ENCODE measurements around the gene SCN9A.

Gene SCN9A

DNA sequence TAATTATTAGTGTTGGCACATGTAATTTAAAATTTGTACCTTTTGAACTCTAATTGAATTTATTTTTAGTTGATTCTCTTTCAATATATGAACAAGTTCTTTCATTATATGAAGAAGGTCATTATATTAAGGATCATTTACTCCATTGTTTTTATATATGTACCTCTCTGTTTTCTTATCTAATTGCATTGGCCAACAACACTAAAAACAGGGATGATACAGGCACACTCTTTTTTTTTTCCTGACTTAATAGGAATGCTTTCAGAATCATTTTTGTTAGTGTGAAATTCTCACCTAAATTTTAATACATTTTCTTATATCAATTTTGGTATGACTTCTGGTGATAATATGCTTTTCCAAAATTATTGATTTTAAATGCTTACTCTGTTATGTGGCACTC lies 173.0 kb downstream of the SCN9A start:
- no peak overlapping the region for H3K4me3 ChIP-seq (ENCODE audit: low read depth, low read length)
- TF ChIP-seq, protein P1, sequence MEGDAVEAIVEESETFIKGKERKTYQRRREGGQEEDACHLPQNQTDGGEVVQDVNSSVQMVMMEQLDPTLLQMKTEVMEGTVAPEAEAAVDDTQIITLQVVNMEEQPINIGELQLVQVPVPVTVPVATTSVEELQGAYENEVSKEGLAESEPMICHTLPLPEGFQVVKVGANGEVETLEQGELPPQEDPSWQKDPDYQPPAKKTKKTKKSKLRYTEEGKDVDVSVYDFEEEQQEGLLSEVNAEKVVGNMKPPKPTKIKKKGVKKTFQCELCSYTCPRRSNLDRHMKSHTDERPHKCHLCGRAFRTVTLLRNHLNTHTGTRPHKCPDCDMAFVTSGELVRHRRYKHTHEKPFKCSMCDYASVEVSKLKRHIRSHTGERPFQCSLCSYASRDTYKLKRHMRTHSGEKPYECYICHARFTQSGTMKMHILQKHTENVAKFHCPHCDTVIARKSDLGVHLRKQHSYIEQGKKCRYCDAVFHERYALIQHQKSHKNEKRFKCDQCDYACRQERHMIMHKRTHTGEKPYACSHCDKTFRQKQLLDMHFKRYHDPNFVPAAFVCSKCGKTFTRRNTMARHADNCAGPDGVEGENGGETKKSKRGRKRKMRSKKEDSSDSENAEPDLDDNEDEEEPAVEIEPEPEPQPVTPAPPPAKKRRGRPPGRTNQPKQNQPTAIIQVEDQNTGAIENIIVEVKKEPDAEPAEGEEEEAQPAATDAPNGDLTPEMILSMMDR (IDR thresholded peaks at IDR 0.05; ENCODE audit: low read depth, low read length) = no peak
- DNase-seq (ENCODE audit: low read depth, low spot score) = no peak
- in situ Hi-C loops (cut with HindIII; ENCODE audit: low sequenced_read_pairs) = no loop called here

DNA sequence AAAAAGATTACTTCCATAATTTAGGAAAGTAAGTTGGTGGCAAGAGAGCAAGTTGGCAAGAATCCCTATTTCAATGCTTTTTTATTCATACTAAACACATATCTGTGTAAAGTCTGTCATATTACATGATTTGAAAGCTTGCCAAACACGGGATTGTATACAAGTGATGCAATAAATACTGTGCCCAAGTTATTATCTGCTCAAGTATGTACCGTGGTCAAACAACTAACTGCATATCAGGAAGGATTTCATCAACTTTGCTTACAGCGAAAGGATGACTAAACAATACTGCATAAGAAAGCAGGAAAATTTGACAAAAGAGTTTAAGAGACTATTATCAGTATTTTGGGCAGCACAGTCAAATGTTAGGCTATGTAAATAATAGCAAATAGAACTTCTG lies 178.3 kb downstream of the SCN9A start:
- no peak for DNase-seq (ENCODE audit: low read depth, low spot score)
- in situ Hi-C loops (cut with HindIII; ENCODE audit: low sequenced_read_pairs) = no loop called here
- TF ChIP-seq, protein P1 (IDR thresholded peaks at IDR 0.05; ENCODE audit: low read depth, low read length) = no peak
- no peak overlapping the region for H3K4me3 ChIP-seq (ENCODE audit: low read depth, low read length)

DNA sequence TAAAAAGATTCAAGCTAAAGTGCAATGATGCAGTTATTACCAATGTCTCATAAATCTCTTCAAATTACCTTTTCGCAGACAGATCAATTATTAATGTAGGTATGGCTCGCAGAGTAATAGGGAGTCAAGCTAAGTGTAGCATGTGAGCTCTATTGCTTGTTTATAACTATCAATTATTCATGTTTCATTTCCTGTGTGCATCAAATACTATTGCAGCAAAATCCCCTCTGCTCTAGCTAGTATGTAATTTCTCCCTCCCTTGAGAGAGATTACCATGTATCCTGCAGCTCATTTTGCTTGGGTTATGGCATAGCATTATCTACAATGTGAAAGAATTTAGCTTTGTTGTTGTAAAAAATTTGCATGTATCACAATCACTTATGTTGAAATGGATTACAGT lies 182.3 kb downstream of the SCN9A start:
- no peak for DNase-seq (ENCODE audit: low read depth, low spot score)
- in situ Hi-C loops (cut with HindIII; ENCODE audit: low sequenced_read_pairs) = no loop called here
- no peak overlapping the region for H3K4me3 ChIP-seq (ENCODE audit: low read depth, low read length)
- TF ChIP-seq, protein P1 (IDR thresholded peaks at IDR 0.05; ENCODE audit: low read depth, low read length) = no peak

DNA sequence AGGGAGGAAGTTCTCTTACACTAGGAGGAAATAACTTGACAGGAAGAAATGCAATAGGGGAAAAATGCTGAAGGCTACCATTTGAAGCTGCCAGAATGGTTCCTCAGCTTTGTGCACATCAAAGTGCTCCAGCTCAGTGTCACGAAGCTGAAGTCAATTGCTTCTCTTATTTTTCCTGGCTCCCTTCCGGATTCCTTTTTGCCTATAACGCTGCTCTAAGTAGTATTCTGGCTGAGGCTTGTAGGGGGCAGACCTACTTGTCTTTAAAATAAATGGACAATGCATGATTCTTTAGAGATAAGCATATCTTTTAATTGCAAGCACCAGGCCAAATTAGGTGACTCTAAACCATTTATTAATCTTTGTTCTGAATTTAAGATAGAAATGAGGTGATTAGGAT lies 187.7 kb downstream of the SCN9A start:
- in situ Hi-C loops (cut with HindIII; ENCODE audit: low sequenced_read_pairs) = no loop called here
- TF ChIP-seq, protein P1 (IDR thresholded peaks at IDR 0.05; ENCODE audit: low read depth, low read length) = no peak
- no peak overlapping the region for H3K4me3 ChIP-seq (ENCODE audit: low read depth, low read length)
- no peak for DNase-seq (ENCODE audit: low read depth, low spot score)

DNA sequence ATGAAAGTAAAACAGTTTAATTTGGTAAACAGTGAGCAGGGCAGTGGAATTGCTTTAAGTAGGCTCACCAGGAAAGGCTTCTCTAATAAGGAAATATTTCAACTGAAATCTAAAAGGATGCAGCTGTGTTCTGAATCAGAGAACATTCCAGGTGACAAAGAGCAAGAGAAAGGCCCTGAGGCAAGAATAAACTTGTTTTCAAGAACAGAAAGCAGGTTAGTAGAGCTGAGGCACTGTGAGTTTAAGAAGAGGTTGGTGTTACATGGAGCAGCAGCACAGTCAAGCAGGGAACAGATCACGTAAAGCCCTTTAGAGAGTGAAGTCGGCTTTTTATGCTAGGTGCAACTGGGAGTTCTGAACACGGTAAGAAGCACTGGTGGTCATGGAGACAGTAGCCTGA lies 191.0 kb downstream of the SCN9A start:
- in situ Hi-C loops (cut with HindIII; ENCODE audit: low sequenced_read_pairs) = no loop called here
- H3K4me3 ChIP-seq (ENCODE audit: low read depth, low read length) = no peak overlapping the region
- TF ChIP-seq, protein P1 (IDR thresholded peaks at IDR 0.05; ENCODE audit: low read depth, low read length) = no peak
- DNase-seq (ENCODE audit: low read depth, low spot score) = no peak

DNA sequence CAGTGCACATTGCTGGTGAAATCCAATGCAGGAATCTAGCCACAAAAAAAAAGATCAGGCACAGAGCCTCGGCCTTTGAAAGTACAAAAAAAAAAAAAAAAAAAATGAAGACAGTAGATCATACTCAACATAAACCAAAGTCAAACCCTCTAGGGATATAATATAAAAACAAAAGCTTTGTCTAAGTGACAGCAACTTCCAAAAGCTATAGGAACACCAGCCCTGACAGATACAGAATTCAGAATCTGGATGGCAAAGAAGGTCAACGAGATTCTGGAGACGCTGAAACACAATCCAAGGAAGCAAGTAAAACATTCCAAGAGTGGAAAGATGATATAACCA lies 194.0 kb downstream of the SCN9A start:
- TF ChIP-seq, protein P1 (IDR thresholded peaks at IDR 0.05; ENCODE audit: low read depth, low read length) = no peak
- no peak overlapping the region for H3K4me3 ChIP-seq (ENCODE audit: low read depth, low read length)
- in situ Hi-C loops (cut with HindIII; ENCODE audit: low sequenced_read_pairs) = no loop called here
- no peak for DNase-seq (ENCODE audit: low read depth, low spot score)
